Renal cortex interstitium (tissue), 11 donors: ENCODE results near the gene SUMF1. TPM values are rescaled to one million over a fixed set of nuclear protein-coding genes. Genes with fewer than 3 reads are reported as not detected.

ENCODE experiments used
- DNase-seq, 11 donors: peaks; one replicate each; pipeline ENCODE4 v3.0.0-alpha.2; 2013; ENCODE audit warnings: low read depth in 9 of 11, low spot score in 4 of 11; ENCODE audit errors: extremely low read depth in 1 of 11
- polyA plus RNA-seq, 3 donors: library from polyadenylated mRNA; unstranded; fragments of 120-200 nt; gene quantifications; one replicate each; pipeline ENCODE4 v1.2.1, GENCODE V29; 2013; ENCODE audit not compliant: insufficient read length in 3 of 3

Gene SUMF1
- polyA plus RNA-seq, 3 donors = 45.2 to 51.6 (median 48.5) TPM

GRCh38 chr3:4426782-4427344, 40.2 kb downstream of the SUMF1 start:
- peak; percentile 51 to 82 (median 71) for DNase-seq

GRCh38 chr3:4426261-4426781, 40.7 kb downstream of the SUMF1 start:
- no peak for DNase-seq

DNA sequence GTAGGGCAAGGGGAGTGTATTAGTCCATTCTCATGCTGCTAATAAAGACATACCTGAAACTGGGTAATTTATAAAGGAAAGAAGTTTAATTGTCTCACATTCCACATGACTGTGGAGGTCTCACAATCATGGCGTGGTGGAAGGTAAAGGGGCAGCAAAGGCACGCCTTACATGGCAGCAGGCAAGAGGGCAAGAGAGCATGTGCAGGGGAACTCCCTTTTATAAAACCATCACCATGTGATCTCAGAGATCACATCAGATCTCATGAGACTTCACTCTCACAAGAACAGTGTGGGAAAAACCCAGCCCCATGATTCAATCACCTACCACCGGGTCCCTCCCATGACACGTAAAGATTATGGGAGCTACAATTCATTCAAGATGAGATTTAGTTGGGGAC, 41.4 kb downstream of the SUMF1 start:
- DNase-seq = no peak

- DNase-seq = no peak
Measured at GRCh38 chr3:4425055-4425454, 42.0 kb downstream of the SUMF1 start.

- no peak for DNase-seq
Measured at GRCh38 chr3:4421121-4421520, 45.9 kb downstream of the SUMF1 start.

- no peak for DNase-seq
Measured at GRCh38 chr3:4419920-4420319, 47.1 kb downstream of the SUMF1 start.

GRCh38 chr3:4419386-4419785, 47.7 kb downstream of the SUMF1 start:
- no peak for DNase-seq

DNA sequence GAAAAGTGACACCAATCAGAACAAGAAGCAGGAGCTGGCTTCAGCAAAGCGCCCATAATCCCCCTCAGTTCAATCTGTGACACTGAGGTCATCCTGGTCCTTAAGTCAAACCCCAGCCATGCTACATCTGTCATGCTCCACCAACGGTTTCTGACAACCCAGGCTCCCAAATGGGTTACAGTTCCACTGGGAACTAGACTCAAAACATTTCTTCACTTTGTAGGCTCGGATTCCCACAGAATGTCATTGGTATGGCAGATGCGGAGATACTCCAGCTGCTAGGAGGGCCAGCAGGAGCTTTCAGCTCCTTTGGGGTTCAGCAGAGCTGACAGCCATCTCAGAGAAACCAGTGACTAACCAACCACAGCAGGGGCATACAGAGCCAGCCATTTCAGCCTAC, 48.9 kb downstream of the SUMF1 start:
- DNase-seq = no peak

GRCh38 chr3:4417449-4417848, 49.6 kb downstream of the SUMF1 start:
- DNase-seq = no peak

- no peak for DNase-seq
Measured at GRCh38 chr3:4416961-4417360, 50.1 kb downstream of the SUMF1 start.

DNA sequence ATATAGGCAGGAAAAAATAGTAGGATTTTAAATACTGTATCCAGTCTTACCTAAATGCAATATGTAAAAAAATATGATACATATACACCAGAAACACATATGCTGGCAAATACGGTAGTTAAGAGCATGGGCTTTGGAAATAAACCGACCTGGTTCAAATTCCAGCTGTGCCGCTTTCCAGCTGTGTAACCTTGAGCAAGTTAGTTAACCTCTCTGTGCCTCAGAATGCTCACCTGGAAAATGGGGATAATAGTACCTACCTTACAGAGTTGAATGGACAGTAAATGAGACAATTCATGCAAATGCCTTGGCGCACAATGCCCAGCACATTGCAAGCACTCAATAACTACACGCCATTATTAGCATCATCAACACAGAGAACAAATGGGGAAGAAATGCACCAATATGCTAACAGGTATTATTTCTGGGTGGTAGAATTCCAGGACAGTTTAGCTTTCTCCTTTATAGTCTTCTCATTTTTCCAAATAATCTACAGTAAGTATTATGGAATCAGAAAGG, 50.6 kb downstream of the SUMF1 start:
- no peak for DNase-seq

DNA sequence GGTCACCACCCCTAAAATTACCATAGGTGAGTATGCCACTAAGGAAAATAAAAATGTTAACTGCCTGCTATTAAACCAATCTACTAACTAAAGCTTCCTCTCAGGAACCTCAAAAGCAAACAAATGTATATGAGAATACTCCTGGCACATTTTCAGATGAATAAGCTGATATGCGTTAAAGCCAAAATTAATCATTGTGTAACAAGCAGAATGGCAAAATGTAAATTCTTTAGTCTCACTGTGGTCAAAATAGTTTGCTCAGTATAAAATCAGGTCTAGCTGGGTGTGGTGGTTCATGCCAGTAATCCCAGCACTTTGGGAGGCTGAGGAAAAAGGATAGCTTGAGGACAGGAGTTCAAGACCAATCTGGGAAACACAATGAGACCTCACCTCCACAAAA, 53.6 kb downstream of the SUMF1 start:
- no peak for DNase-seq

- no peak for DNase-seq
Measured at GRCh38 chr3:4411833-4412232, 55.2 kb downstream of the SUMF1 start.

GRCh38 chr3:4411236-4411635, 55.8 kb downstream of the SUMF1 start:
- no peak for DNase-seq

DNA sequence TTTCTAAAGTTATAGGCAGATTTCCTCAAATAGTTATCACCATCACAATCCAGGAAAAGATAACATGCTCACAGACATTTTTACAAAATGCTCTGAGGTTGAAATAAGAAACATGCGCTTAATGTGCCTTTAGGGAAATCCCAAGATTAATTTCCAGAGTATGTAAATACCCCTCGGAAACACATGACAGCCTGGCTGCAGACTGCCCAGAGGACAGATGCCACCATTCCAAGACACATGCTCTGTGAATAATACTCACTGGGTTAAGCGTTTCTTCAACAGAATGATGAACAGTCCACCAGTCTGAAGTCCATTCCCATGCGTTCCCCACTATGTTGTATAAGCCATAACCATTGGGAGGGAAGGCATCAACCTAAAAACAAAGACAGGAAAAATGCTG, 56.5 kb downstream of the SUMF1 start:
- DNase-seq = no peak

DNA sequence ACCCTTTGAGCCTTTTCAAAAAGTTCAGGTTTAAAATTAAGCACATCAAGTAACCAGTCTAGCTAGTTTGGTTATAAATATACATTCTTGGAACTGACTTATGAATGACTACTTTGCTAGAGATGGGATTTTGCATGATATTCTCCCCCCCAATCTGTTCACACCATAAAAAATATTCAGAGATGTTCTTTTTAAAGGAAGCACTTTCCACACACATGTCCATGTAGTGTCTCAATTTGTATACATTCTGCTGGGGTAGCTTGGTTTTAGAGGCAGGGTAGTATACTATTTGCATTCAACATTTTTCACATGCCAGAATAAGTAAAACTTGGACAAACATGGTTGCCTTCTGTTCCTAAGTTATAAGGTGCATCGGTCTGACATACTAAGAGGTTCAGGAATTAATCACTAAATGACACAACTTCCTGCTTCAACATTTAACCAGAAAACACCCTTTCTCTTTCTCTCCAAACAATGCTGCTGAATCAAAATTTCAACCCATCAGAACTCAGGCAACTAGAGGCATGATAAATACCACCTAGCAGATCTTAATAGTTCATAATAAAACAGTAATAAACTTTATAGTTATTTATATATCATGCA, 57.0 kb downstream of the SUMF1 start:
- DNase-seq = no peak

- no peak for DNase-seq
Measured at GRCh38 chr3:4409415-4409814, 57.7 kb downstream of the SUMF1 start.

GRCh38 chr3:4408958-4409357, 58.1 kb downstream of the SUMF1 start:
- DNase-seq = no peak

GRCh38 chr3:4407941-4408340, 59.1 kb downstream of the SUMF1 start:
- no peak for DNase-seq

GRCh38 chr3:4406746-4407568, 60.1 kb downstream of the SUMF1 start:
- DNase-seq = peak in 2 of 11 donors; percentile 38 to 57
